GM23338 (cell line): ENCODE measurements around the gene FAM13B.

ENCODE experiments used
- CTCF ChIP-seq, 2 experiments: fragments of 200-600 bp in 1 of 2; sonication (generic) in 1 of 2; conservative IDR thresholded peaks; 2 replicates each; pipeline versions ENCODE4 v1.5.1 to v1.6.1; 2016 to 2017; ENCODE audit warnings: antibody characterized with exemption in 2 of 2, low read depth in 2 of 2, mild to moderate bottlenecking in 2 of 2, moderate library complexity in 1 of 2
- POLR2AphosphoS5 ChIP-seq: IDR thresholded peaks from 2 replicates; pipeline ENCODE4 v1.6.1; 2016; ENCODE audit warnings: antibody characterized with exemption, low read depth

- TF ChIP-seq CTCF (conservative IDR thresholded peaks at IDR 0.05; ENCODE audit: low read depth in 2 of 2) (peak; percentile 90 to 91), POLR2AphosphoS5 (no peak)
Observed at GRCh38 chr5:138068742-138069600, 36.1 kb upstream of the FAM13B start.
